Osteoblast (primary cell): ENCODE results near the gene MRPL36. TPM values are rescaled to one million over a fixed set of nuclear protein-coding genes. Genes with fewer than 3 reads are reported as not detected.

Experiments used
- DNase-seq: peaks from one replicate; pipeline ENCODE4 v3.0.0; 2011; ENCODE audit warnings: low spot score, mixed read lengths; ENCODE audit not compliant: insufficient read length; ENCODE audit errors: missing footprints
- H2AFZ ChIP-seq: 2 replicates; pipeline ENCODE4 v1.6.0; 2011; ENCODE audit warnings: mild to moderate bottlenecking, low read length
- H3K27ac ChIP-seq: 2 replicates; pipeline ENCODE4 v1.5.1; 2011; ENCODE audit warnings: mild to moderate bottlenecking, low read depth, low read length, moderate library complexity
- H3K27me3 ChIP-seq: 2 replicates; pipeline ENCODE4 v1.6.0; 2012; ENCODE audit warnings: mild to moderate bottlenecking, control low read depth, inconsistent platforms, low read length, moderate library complexity; ENCODE audit not compliant: insufficient read depth
- H3K36me3 ChIP-seq: 2 replicates; pipeline ENCODE4 v1.5.1; 2011; ENCODE audit warnings: mild to moderate bottlenecking, low read length, control low read depth, moderate library complexity; ENCODE audit not compliant: insufficient read depth
- H3K4me1 ChIP-seq: 2 replicates; pipeline ENCODE4 v1.5.1; 2011; ENCODE audit warnings: mild to moderate bottlenecking, low read length, control low read depth, moderate library complexity; ENCODE audit not compliant: insufficient read depth
- H3K4me2 ChIP-seq: 2 replicates; pipeline ENCODE4 v1.6.0; 2011; ENCODE audit warnings: mild to moderate bottlenecking, low read length; ENCODE audit not compliant: insufficient read depth
- H3K4me3 ChIP-seq: fragments of 200-600 bp; sonication (generic); 3 replicates; pipeline ENCODE4 v1.5.1; 2012; ENCODE audit warnings: mild to moderate bottlenecking, low read length, inconsistent platforms; ENCODE audit not compliant: insufficient read depth
- H3K79me2 ChIP-seq: 2 replicates; pipeline ENCODE4 v1.6.0; 2012; ENCODE audit warnings: mild to moderate bottlenecking, low read length, control low read depth, inconsistent platforms; ENCODE audit not compliant: insufficient read depth
- H3K9me3 ChIP-seq: 2 replicates; pipeline ENCODE4 v1.5.1; 2011; ENCODE audit warnings: low read depth, low read length, control low read depth
- H4K20me1 ChIP-seq: 2 replicates; pipeline ENCODE4 v1.6.0; 2012; ENCODE audit warnings: mild to moderate bottlenecking, low read length, control low read depth; ENCODE audit not compliant: insufficient read depth
- CTCF ChIP-seq: IDR thresholded peaks from 2 replicates; pipeline ENCODE4 v1.5.1; 2011; ENCODE audit warnings: mild to moderate bottlenecking, low read depth, low read length, moderate library complexity; ENCODE audit errors: extremely low read depth
- total RNA-seq: library from RNA; depleted of rRNA; stranded (reverse); fragments of >200 nt; gene quantifications from 2 replicates; pipeline ENCODE4 v1.2.3, GENCODE V29; 2012

The MRPL36 gene
- total RNA-seq, 1 donor, result 35.1 TPM

DNA sequence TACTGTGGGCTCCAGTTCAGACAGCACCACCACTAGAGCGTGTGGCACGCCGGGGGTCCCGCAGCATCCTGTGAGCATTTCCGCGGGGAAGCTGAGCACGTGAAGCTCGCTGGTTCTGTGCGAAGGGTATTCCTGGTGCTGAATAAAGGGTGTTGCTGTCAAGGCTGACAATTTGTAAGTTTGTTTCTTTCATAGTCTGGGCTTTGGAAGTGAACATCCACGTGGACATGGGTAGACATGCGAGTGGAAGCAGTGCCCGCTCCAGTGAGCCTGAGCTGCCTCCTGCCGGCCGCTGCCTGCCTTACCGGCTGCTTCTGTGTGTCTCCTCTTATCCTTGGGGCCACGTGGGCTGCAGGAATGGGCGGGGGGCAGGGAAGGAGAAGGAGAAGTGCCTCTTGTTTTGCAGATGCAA, 16.2 kb upstream of the MRPL36 start:
- peaks cover 14% of the 10 kb centered on the region for H3K79me2 ChIP-seq
- no peak overlapping the region for H2AFZ ChIP-seq
- no peaks in the 10 kb centered on the region for H3K9me3 ChIP-seq
- no peak overlapping the region for H3K4me2 ChIP-seq
- H3K4me1 ChIP-seq, result no peaks in the 10 kb centered on the region
- H3K27ac ChIP-seq, result no peak overlapping the region
- no peak for TF ChIP-seq CTCF
- DNase-seq, result peak; percentile 4
- H3K4me3 ChIP-seq, result no peak overlapping the region
- H3K36me3 ChIP-seq, result peaks cover 70% of the 10 kb centered on the region
- no peaks in the 10 kb centered on the region for H3K27me3 ChIP-seq
- peaks cover 6% of the 10 kb centered on the region for H4K20me1 ChIP-seq

- H3K79me2 ChIP-seq, result peaks cover 19% of the 10 kb centered on the region
- no peak overlapping the region for H3K27ac ChIP-seq
- H3K27me3 ChIP-seq, result no peaks in the 10 kb centered on the region
- H2AFZ ChIP-seq, result no peak overlapping the region
- H4K20me1 ChIP-seq, result peaks cover 6% of the 10 kb centered on the region
- H3K4me1 ChIP-seq, result no peaks in the 10 kb centered on the region
- no peak overlapping the region for H3K4me3 ChIP-seq
- H3K4me2 ChIP-seq, result no peak overlapping the region
- DNase-seq, result peak; percentile 41
- no peak for TF ChIP-seq CTCF
- peaks cover 72% of the 10 kb centered on the region for H3K36me3 ChIP-seq
- no peaks in the 10 kb centered on the region for H3K9me3 ChIP-seq
These were observed 15.6 kb upstream of the MRPL36 start for GRCh38 chr5:1815071-1815786.

GRCh38 chr5:1814183-1815020, 14.8 kb upstream of the MRPL36 start:
- Histone ChIP-seq H2AFZ (no peak overlapping the region), H3K27ac (no peak overlapping the region), H3K4me1 (no peaks in the 10 kb centered on the region), H3K4me3 (no peak overlapping the region), H3K36me3 (peaks cover 72% of the 10 kb centered on the region), H3K27me3 (no peaks in the 10 kb centered on the region), H3K4me2 (no peak overlapping the region), H3K9me3 (no peaks in the 10 kb centered on the region), H3K79me2 (peaks cover 27% of the 10 kb centered on the region), H4K20me1 (peaks cover 8% of the 10 kb centered on the region)
- no peak for TF ChIP-seq CTCF
- DNase-seq, result peak; percentile 13

DNA sequence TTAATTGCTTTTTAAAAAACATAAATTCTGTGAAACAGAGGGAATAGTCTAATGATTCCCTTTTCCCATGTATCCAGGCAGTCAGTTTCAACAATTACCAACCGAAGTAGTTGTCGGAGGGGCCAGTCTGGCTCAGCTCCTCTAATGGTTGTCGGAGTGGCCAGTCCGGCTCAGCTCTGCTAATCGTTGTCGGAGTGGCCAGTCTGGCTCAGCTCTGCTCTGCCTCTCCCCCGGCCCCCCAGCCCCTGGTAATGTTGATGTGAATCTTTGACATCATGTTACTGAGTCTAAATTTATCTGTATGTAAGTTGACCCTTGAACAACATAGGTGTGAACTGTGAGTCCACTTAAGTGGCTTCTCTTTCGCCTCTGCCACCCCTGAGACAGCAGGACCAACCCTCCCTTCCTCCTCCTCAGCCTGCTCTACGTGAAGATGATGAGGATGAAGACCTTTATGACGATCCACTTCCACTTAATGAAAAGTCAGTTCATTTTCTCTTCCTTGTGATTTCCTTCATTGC, 11.0 kb upstream of the MRPL36 start:
- H2AFZ ChIP-seq, result no peak overlapping the region
- H4K20me1 ChIP-seq, result peaks cover 14% of the 10 kb centered on the region
- no peak overlapping the region for H3K27ac ChIP-seq
- TF ChIP-seq CTCF, result no peak
- H3K4me2 ChIP-seq, result no peak overlapping the region
- DNase-seq, result peak; percentile 25
- no peak overlapping the region for H3K4me3 ChIP-seq
- H3K9me3 ChIP-seq, result no peaks in the 10 kb centered on the region
- H3K79me2 ChIP-seq, result peaks cover 60% of the 10 kb centered on the region
- peaks cover 69% of the 10 kb centered on the region for H3K36me3 ChIP-seq
- H3K27me3 ChIP-seq, result no peaks in the 10 kb centered on the region
- no peaks in the 10 kb centered on the region for H3K4me1 ChIP-seq
